AG09309 (cell line): ENCODE data around the gene RER1.

Source experiments
- DNase-seq: peaks from one replicate; pipeline ENCODE4 v3.0.0-alpha.2; 2010; ENCODE audit warnings: low read depth
- H3K4me3 ChIP-seq: 2 replicates; pipeline ENCODE4 v1.5.1; 2011; ENCODE audit warnings: mild to moderate bottlenecking, low read depth, low read length, moderate library complexity; ENCODE audit not compliant: control insufficient read depth
- TF ChIP-seq, protein P1 (sequence below): IDR thresholded peaks from 2 replicates; pipeline ENCODE4 v1.5.1; 2011; ENCODE audit warnings: mild to moderate bottlenecking, low read depth, low read length, inconsistent platforms; ENCODE audit not compliant: insufficient read depth, control insufficient read depth; ENCODE audit errors: missing control alignments

Gene RER1

DNA sequence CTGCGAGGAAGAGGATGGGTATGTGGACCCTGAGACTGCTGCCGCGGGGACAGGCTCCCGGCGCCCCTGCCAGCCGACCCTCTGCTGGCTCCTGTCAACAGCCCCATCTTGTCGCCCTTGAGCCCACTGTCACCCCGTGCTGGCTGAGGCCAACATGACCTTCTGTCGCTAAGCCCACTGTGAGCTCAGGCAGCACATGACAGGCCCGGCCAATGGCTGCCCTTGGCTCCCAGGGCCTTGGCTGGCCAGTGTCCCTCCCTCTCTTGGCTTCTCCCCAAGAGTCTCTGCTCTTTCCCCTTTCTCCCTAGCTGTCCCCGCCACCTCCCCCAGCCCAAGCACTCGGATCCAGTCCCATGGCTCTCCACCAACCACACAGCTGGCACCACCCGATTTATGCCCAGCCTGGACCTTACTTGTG lies 17.2 kb downstream of the RER1 start:
- no peak for DNase-seq
- no peak overlapping the region for H3K4me3 ChIP-seq
- TF ChIP-seq, protein P1, sequence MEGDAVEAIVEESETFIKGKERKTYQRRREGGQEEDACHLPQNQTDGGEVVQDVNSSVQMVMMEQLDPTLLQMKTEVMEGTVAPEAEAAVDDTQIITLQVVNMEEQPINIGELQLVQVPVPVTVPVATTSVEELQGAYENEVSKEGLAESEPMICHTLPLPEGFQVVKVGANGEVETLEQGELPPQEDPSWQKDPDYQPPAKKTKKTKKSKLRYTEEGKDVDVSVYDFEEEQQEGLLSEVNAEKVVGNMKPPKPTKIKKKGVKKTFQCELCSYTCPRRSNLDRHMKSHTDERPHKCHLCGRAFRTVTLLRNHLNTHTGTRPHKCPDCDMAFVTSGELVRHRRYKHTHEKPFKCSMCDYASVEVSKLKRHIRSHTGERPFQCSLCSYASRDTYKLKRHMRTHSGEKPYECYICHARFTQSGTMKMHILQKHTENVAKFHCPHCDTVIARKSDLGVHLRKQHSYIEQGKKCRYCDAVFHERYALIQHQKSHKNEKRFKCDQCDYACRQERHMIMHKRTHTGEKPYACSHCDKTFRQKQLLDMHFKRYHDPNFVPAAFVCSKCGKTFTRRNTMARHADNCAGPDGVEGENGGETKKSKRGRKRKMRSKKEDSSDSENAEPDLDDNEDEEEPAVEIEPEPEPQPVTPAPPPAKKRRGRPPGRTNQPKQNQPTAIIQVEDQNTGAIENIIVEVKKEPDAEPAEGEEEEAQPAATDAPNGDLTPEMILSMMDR, result no peak

GRCh38 chr1:2409745-2410144 lies 18.1 kb downstream of the RER1 start:
- TF ChIP-seq, protein P1, result no peak
- no peak overlapping the region for H3K4me3 ChIP-seq
- no peak for DNase-seq

DNA sequence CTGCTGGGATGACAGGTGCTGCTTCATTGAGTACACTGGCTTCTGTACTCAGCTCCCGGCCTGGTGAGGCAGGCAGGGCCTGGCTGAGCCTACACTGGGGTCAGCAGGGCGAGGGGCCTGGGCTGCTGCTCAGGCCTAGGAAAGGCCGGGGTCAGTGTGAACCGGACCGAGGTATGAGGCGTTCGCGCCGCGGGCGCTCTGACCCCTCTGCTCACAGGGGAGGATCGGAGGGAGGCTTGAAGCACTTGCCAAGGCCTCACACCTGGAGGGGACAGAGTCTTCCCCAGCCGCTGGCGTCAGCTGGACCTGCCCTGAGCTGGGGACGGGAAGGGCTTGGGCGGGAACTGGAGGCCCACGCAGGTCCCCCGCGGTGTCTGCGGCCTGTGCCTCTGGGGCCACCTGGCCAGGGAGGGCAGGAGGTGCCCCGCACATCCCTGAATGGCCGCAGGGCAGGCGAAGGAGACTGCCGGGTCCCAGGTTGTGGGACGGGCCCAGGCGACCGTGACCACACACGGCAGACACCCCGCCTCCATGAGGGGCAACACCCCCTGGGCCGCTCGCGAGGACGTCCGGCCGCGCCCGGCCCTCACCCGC lies 20.3 kb downstream of the RER1 start:
- peak overlapping the region; percentile 67 for H3K4me3 ChIP-seq
- DNase-seq, result no peak
- TF ChIP-seq, protein P1, result no peak

DNA sequence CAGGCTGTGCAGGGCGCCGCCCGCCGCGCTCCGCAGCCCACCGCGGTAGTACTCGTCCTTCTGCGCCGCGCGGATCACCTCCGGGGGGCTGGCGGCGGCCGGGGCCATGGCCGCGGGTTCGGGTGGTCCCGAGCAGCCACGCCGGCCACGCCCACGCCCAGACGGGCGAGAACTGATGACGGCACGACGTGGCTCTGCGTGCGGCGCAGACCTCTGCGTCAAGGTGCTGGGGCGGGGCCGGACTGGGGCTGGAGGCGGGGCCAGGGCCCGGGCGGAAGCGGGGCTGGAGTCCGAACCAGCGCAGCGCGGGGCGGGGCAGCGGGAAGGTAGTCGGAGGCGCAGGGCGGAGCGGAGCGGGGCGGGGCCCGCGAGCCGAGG lies 20.7 kb downstream of the RER1 start, which contains the start of gene PEX10:
Gene PEX10, minus strand, starts transcription at position 170 of the 378 bp plus-strand sequence. Its CDS starts 62 bp downstream, at position 108.
- TF ChIP-seq, protein P1, result no peak
- peak; percentile 64 for DNase-seq
- peak within 1 kb of the TSS; percentile 71 for H3K4me3 ChIP-seq

GRCh38 chr1:2412773-2413494 lies 21.3 kb downstream of the RER1 start:
- DNase-seq, result no peak
- TF ChIP-seq, protein P1, result no peak
- H3K4me3 ChIP-seq, result peak overlapping the region; percentile 71

GRCh38 chr1:2413495-2414296 lies 22.1 kb downstream of the RER1 start:
- peak overlapping the region; percentile 71 for H3K4me3 ChIP-seq
- no peak for DNase-seq
- TF ChIP-seq, protein P1, result no peak
